HG03558 (cell line): ENCODE measurements around the gene ZNF281.
"Not testable (repeated sequence)": the region's sequence is repeated elsewhere in the genome, so short reads cannot be mapped to it uniquely, and the experiment has no call there.

Experiments used
- ATAC-seq: cut with Tn5 transposase; IDR thresholded peaks from one replicate; pipeline ENCODE4 v1.9.1; 2021; ENCODE audit warnings: moderate number of reproducible peaks; ENCODE audit not compliant: unreplicated experiment; ENCODE audit errors: extremely low read depth

Gene ZNF281

GRCh38 chr1:200367841-200368534, 41.8 kb downstream of the ZNF281 start:
- no peak for ATAC-seq

- no peak for ATAC-seq
Measured at GRCh38 chr1:200366577-200367253, 43.1 kb downstream of the ZNF281 start.

- ATAC-seq = no peak
Measured at GRCh38 chr1:200365897-200366426, 43.9 kb downstream of the ZNF281 start.

- no peak for ATAC-seq
Measured at GRCh38 chr1:200364831-200365230, 45.0 kb downstream of the ZNF281 start.

GRCh38 chr1:200364091-200364759, 45.6 kb downstream of the ZNF281 start:
- ATAC-seq = no peak

- ATAC-seq = no peak
Measured at GRCh38 chr1:200363264-200363933, 46.4 kb downstream of the ZNF281 start.

- no peak for ATAC-seq
Measured at GRCh38 chr1:200362421-200362820, 47.4 kb downstream of the ZNF281 start.

GRCh38 chr1:200359610-200360163, 50.1 kb downstream of the ZNF281 start:
- no peak for ATAC-seq

- ATAC-seq = not testable (repeated sequence)
Measured at GRCh38 chr1:200357925-200358324, 51.9 kb downstream of the ZNF281 start.

- ATAC-seq = no peak
Measured at GRCh38 chr1:200355801-200356200, 54.0 kb downstream of the ZNF281 start.
